NCI-H146 treated with DMSO at 0.1 percent for 48 hours (cell line): ENCODE results near the gene PXDC1.
"Not testable (repeated sequence)": the region's sequence is repeated elsewhere in the genome, so short reads cannot be mapped to it uniquely, and the experiment has no call there.

Experiments
- DNase-seq: peaks from one replicate; lab custom pipeline; 2025; ENCODE audit not compliant: unreplicated experiment; lab: John Stamatoyannopoulos, UW

Gene PXDC1

DNA sequence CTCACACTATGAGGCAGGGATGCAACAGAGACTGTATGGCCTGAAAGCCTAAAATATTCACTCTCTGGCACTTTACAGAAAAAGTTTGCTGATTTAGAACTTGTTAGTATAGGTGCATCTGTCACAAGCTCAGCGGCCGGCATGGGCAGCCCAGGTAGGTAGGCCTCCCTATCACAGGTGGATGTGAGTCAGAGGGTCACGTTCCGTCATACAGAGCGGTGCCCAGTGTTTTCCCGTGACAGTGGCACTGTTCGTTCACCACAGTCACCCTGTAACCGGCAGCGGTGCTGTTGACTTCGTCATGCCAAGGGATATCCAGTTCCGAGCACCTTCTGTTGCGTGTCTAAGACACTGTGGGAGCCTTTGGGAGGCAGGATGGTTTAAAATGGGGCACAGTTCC is 32.9 kb upstream of the PXDC1 start:
- DNase-seq: no peak

- no peak for DNase-seq
These were observed 31.6 kb upstream of the PXDC1 start for GRCh38 chr6:3782876-3783832.

DNA sequence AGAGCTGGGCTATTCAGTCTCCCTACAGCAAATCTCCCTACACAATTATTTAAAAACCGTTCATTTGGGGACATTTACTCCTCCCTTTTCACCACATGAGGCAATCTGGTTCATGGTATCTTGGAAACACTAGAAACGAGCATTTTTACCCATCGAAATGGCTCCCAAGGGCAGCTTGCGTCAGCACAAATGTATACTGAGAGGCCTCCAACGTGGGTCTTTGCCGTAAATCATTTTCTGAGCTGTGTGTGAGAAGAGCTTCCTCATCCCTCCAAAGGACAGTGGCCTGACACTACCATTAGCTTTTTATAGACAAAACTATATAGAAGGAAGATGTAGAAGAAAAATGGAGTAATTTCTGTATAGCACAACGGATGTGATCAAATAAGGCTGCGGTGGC is 30.0 kb upstream of the PXDC1 start:
- DNase-seq: no peak

DNA sequence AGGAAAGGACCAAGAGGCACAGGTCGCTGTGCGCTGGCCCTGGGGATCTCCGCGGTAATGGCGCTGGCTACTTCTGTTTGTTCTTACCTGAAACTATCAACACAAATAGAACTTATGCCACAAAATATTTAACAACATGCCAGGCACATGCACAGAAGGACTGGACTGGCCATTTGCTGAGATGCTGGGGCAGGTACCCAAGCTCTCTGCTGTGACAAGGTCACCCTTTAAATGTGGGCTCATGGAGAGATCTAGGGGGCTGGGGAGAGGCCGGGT is 28.0 kb upstream of the PXDC1 start:
- DNase-seq: no peak

- DNase-seq: no peak
These were observed 27.4 kb upstream of the PXDC1 start for GRCh38 chr6:3778701-3779573.

DNA sequence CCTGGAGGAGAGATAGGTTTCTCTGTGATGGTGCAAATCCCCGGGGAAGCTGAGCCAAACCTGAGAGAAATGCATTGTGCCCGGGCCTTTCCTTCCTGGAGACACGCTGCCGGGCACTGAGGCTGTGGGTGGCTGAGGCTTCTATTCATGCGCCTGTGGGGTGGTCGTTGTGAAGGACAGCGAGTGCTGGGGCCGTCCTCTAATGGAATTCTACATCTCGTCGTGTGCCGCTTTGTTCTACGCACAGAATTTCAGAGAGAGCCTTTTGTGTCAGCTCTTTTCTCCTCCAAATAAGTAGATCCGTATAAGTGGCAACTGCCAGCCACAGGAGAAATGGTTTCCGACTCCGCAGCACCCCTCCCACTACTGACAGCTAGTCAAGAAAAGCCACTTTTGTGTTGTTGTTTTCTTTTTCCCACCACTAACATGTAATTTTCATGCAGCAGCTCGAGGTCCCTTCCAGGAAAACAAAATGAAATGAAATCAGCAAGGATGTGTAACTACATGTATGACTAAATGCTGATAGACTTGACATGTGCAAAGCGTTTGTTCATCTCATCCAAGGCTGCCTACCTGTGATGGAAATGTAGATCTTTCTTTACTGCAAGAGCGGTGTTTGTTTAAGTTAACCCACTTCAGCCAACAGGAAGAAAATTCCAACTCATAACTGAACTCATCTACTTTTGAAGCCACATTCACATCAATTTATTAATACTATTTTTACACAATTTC is 26.4 kb upstream of the PXDC1 start:
- DNase-seq: no peak

- no peak for DNase-seq
These were observed 25.5 kb upstream of the PXDC1 start for GRCh38 chr6:3776881-3777507.

DNA sequence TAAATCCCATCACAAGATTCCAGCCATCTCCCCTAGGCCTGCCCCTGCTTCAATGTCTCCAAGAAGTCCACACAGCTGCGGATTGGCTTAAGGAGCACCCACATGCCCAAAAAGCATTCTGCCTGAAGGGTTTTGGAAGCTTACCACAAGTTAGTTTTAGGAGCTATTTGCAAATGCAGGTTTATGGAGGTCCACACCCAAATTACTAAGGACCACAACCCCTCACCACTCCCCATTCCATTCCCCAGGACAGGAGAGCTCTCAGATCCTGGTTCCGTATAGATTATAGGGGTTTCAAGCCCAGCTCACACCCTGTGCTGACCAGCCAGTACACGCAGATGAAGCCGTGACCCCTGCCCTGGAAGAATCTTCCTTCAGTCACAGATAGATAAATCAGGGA is 24.3 kb upstream of the PXDC1 start:
- no peak for DNase-seq

DNA sequence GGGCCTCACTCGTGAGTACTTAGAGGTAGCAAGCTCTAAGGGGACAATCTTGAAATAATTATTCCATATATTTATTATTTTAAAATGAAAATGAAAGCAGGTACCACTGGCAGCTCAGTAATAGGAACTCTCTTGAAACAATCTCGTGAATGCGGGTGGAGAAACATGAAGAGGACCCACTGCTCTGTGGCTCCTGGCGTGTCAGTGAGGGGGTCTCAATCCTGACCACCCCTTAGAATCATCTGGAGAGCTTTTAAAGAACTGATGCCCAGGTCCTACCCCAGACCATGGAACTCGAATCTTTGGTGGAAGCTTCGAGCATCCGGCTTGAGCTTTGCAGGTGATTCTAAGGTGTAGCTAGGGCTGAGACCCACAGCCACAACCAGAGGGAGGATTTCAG is 23.9 kb upstream of the PXDC1 start:
- no peak for DNase-seq

DNA sequence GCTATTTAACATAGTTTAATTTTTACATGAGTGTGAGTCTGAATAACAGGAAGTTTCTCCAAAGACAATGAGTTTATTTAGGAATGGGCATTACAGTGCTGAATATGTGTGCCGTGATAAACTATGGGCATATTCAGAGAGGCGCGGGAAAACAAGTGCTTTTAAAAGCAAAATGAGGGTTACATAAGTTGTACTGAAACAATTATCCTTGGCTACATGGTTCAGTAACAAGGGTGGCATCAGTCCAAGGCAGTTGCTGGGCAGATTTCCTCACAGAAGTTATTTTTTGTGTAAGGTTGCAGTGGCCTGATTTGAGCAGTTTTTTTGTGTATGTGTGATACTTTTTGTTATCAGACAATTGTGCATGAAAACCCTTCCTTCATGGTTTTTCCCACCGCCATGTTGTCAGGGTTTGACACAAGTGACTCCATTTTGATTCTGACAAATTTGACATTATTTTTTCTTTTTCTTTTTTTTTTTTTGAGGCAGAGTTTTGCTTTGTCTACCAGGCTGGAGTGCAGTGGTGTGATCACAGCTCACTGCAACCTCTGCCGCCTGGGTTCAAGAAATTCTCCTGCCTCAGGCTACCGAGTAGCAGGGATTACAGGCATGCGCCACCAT is 22.3 kb upstream of the PXDC1 start:
- DNase-seq: no peak

DNA sequence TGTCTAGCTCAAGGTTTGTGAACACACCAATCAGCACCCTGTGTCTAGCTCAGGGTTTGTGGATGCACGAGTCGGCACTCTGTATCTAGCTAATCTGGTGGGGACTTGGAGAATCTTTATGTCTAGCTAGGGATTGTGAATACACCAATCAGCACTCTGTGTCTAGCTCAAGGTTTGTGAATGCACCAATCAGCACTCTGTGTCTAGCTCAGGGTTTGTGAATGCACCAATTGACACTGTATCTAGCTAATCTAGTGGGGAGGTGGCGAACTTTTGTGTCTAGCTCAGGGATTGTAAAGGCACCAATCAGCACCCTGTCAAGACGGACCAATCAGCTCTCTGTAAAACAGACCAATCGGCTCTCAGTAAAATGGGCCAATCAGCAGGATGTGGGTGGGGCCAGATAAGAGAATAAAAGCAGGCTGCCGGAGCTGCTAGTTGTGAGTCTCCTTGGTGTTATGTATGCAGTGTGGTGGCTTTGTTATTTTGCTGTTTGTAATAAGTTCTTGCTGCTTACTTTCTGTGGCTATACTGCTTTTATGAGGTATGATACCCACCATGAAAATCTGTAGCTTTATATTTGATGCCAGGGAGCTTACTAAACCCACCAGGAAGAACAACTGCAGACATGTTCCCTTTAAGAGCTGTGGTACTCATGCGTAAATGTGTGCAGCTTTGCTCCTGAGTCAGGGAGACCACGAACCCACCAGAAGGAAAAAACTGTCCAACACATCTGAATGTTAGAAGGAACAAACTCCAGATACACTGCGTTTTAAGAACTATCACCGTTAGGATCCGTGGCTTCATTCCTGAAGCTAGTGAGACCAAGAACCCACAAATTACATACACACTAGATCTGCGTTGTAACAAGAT is 20.9 kb upstream of the PXDC1 start:
- DNase-seq: not testable (repeated sequence)

- no peak for DNase-seq
These were observed 20.0 kb upstream of the PXDC1 start for GRCh38 chr6:3771407-3772011.

- no peak for DNase-seq
These were observed 18.7 kb upstream of the PXDC1 start for GRCh38 chr6:3770023-3770720.

- DNase-seq: no peak
These were observed 18.1 kb upstream of the PXDC1 start for GRCh38 chr6:3769610-3770009.

- DNase-seq: no peak
These were observed 17.0 kb upstream of the PXDC1 start for GRCh38 chr6:3768502-3768901.

DNA sequence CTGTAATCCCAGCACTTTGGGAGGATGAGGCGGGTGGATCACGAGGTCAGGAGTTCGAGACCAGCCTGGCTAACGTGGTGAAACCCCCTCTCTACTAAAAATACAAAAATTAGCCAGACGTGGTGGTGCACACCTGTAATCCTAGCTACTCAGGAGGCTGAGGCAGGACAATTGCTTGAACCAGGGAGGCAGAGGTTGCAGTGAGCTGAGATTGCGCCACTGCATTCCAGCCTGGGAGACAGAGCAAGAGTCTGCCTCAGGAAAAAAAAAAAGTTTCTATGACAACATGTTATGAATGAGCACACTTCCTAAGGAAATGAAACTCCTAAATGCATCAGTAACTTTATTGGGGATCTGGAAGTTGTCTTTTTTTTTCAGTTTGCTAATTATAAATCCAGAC is 16.0 kb upstream of the PXDC1 start:
- DNase-seq: not testable (repeated sequence)

GRCh38 chr6:3766214-3766613 is 14.7 kb upstream of the PXDC1 start:
- no peak for DNase-seq

GRCh38 chr6:3765415-3765814 is 13.9 kb upstream of the PXDC1 start:
- DNase-seq: no peak
